ENCODE results near the gene STK32C.

Gene STK32C

GRCh38 chr10:132204781-132205473, 102.8 kb downstream of the STK32C start:
- TF ChIP-seq POLR2A (IDR thresholded peaks at IDR 0.05; ENCODE audit: low read depth, low read length) (no peak), TAF1 (IDR thresholded peaks at IDR 0.05; ENCODE audit: low read depth, low read length) (no peak), PAX5 (IDR thresholded peaks at IDR 0.05; ENCODE audit: insufficient read depth, low read length, severe bottlenecking) (no peak)
- FAIRE-seq: no peak
- no peak for DNase-seq (ENCODE audit: insufficient read length, low spot score)

GRCh38 chr10:132204078-132204780, 103.5 kb downstream of the STK32C start:
- no peak for FAIRE-seq
- no peak for DNase-seq (ENCODE audit: insufficient read length, low spot score)

GRCh38 chr10:132203256-132204077, 104.3 kb downstream of the STK32C start:
- DNase-seq (ENCODE audit: insufficient read length, low spot score) (no peak), FAIRE-seq (no peak)
- TF ChIP-seq SPI1 (IDR thresholded peaks at IDR 0.05; ENCODE audit: low read depth, low read length) (no peak), TAF1 (IDR thresholded peaks at IDR 0.05; ENCODE audit: low read depth, low read length) (no peak), PAX5 (IDR thresholded peaks at IDR 0.05; ENCODE audit: insufficient read depth, low read length, severe bottlenecking) (no peak), POLR2A (IDR thresholded peaks at IDR 0.05; ENCODE audit: low read depth, low read length) (no peak), POU2F2 (IDR thresholded peaks at IDR 0.05; ENCODE audit: low read depth, low read length) (no peak), POLR2AphosphoS5 (IDR thresholded peaks at IDR 0.05; ENCODE audit: low read depth, low read length) (no peak)

More at GRCh38 chr10:132204078-132204780, 103.5 kb downstream of the STK32C start:
- TF ChIP-seq POLR2A (IDR thresholded peaks at IDR 0.05; ENCODE audit: low read depth, low read length) (no peak), POLR2AphosphoS5 (IDR thresholded peaks at IDR 0.05; ENCODE audit: low read depth, low read length) (no peak)

GRCh38 chr10:132202070-132202970, 105.4 kb downstream of the STK32C start:
- no peak for DNase-seq (ENCODE audit: insufficient read length, low spot score)
- no peak for FAIRE-seq
- no peak for TF ChIP-seq SPI1 (IDR thresholded peaks at IDR 0.05; ENCODE audit: low read depth, low read length)
- TF ChIP-seq POU2F2 (IDR thresholded peaks at IDR 0.05; ENCODE audit: low read depth, low read length): no peak
- TF ChIP-seq PAX5 (IDR thresholded peaks at IDR 0.05; ENCODE audit: insufficient read depth, low read length, severe bottlenecking): no peak
- TF ChIP-seq POLR2AphosphoS5 (IDR thresholded peaks at IDR 0.05; ENCODE audit: low read depth, low read length): no peak
- TF ChIP-seq POLR2A (IDR thresholded peaks at IDR 0.05; ENCODE audit: low read depth, low read length): no peak
- no peak for TF ChIP-seq TAF1 (IDR thresholded peaks at IDR 0.05; ENCODE audit: low read depth, low read length)

GRCh38 chr10:132201111-132201969, 106.4 kb downstream of the STK32C start:
- FAIRE-seq (no peak), DNase-seq (ENCODE audit: insufficient read length, low spot score) (no peak)
- TF ChIP-seq POLR2AphosphoS5 (IDR thresholded peaks at IDR 0.05; ENCODE audit: low read depth, low read length): no peak
- TF ChIP-seq PAX5 (IDR thresholded peaks at IDR 0.05; ENCODE audit: insufficient read depth, low read length, severe bottlenecking): no peak
- no peak for TF ChIP-seq TAF1 (IDR thresholded peaks at IDR 0.05; ENCODE audit: low read depth, low read length)
- no peak for TF ChIP-seq POU2F2 (IDR thresholded peaks at IDR 0.05; ENCODE audit: low read depth, low read length)
- no peak for TF ChIP-seq POLR2A (IDR thresholded peaks at IDR 0.05; ENCODE audit: low read depth, low read length)
- no peak for TF ChIP-seq SPI1 (IDR thresholded peaks at IDR 0.05; ENCODE audit: low read depth, low read length)

- no peak for FAIRE-seq
- DNase-seq (ENCODE audit: insufficient read length, low spot score): no peak
- TF ChIP-seq POLR2AphosphoS5 (IDR thresholded peaks at IDR 0.05; ENCODE audit: low read depth, low read length) (no peak), TAF1 (IDR thresholded peaks at IDR 0.05; ENCODE audit: low read depth, low read length) (no peak), SPI1 (IDR thresholded peaks at IDR 0.05; ENCODE audit: low read depth, low read length) (no peak), POLR2A (IDR thresholded peaks at IDR 0.05; ENCODE audit: low read depth, low read length) (no peak), PAX5 (IDR thresholded peaks at IDR 0.05; ENCODE audit: insufficient read depth, low read length, severe bottlenecking) (no peak), POU2F2 (IDR thresholded peaks at IDR 0.05; ENCODE audit: low read depth, low read length) (no peak)
These were observed 107.2 kb downstream of the STK32C start for GRCh38 chr10:132200344-132201110.

- DNase-seq (ENCODE audit: insufficient read length, low spot score) (no peak), FAIRE-seq (no peak)
- TF ChIP-seq PAX5 (IDR thresholded peaks at IDR 0.05; ENCODE audit: insufficient read depth, low read length, severe bottlenecking) (no peak), SPI1 (IDR thresholded peaks at IDR 0.05; ENCODE audit: low read depth, low read length) (no peak)
These were observed 107.9 kb downstream of the STK32C start for GRCh38 chr10:132199854-132200311.
